HCT116 (cell line): Measurements from ENCODE around the gene RAB8A. TPM values are rescaled to one million over a fixed set of nuclear protein-coding genes. Genes with fewer than 3 reads are reported as not detected.

Experiments
- ATAC-seq: fragments of 200-7000 bp; cut with Tn5 transposase; 2 replicates; pipeline ENCODE4 v1.9.1; 2020; ENCODE audit warnings: mild to moderate bottlenecking, moderate library complexity
- BruUV-seq: library from RNA; stranded (reverse); fragments of 400-500 nt; replicated peaks from 2 replicates; lab custom pipeline; 2021; lab: Mats Ljungman, UMichigan
- CTCF ChIA-PET: fragments of 300-600 bp; sonication (Branson Sonifier 250); formaldehyde crosslinking; loops from one replicate; lab custom pipeline; 2021; ENCODE audit warnings: antibody characterized with exemption; lab: Charles Lee
- POLR2A ChIA-PET: fragments of 300-600, 350-600 bp; sonication (Branson Sonifier 250); formaldehyde crosslinking; loops from one replicate; lab custom pipeline; 2021; ENCODE audit warnings: antibody characterized with exemption; lab: Charles Lee
- RAD21 ChIA-PET, 2 experiments: fragments of 300-600 bp; sonication (Branson Sonifier 250); formaldehyde crosslinking; loops; one replicate each; lab custom pipeline; 2023; ENCODE audit warnings: low total read pairs in 2 of 2; ENCODE audit not compliant: uncharacterized antibody in 2 of 2, unreplicated experiment in 2 of 2, low non-redundant PET in 1 of 2; lab: Charles Lee
- DNase-seq: peaks from one replicate; pipeline ENCODE4 v3.0.0-alpha.2; 2010; ENCODE audit warnings: low read depth, low spot score
- H2AFZ ChIP-seq: fragments of 200-600 bp; shearing (Covaris generic), sonication (generic); 2 replicates; pipeline ENCODE4 v1.6.1; 2017; ENCODE audit warnings: low read depth, mixed run types, mixed read lengths, antibody characterized with exemption, low read length; ENCODE audit not compliant: poor library complexity, severe bottlenecking
- H3K27ac ChIP-seq: 2 replicates; pipeline ENCODE4 v1.5.1; 2012; ENCODE audit warnings: low read depth, low read length
- H3K27me3 ChIP-seq: fragments of 200-600 bp; sonication (generic); 2 replicates; pipeline ENCODE4 v1.6.1; 2016; ENCODE audit warnings: mixed run types, low read length, mixed read lengths; ENCODE audit not compliant: insufficient read depth
- H3K36me3 ChIP-seq, 2 experiments: fragments of 200-500 bp in 1 of 2; fragments of 200-600 bp in 1 of 2; sonication (Bioruptor generic) in 1 of 2; sonication (generic) in 1 of 2; 2 replicates each; pipeline versions ENCODE4 v1.5.1 to v1.6.1; 2014 to 2016; ENCODE audit warnings: low read length in 2 of 2, inconsistent platforms in 1 of 2, mixed read lengths in 1 of 2, mixed run types in 1 of 2; ENCODE audit not compliant: insufficient read depth in 2 of 2, control insufficient read depth in 1 of 2
- H3K4me1 ChIP-seq, 2 experiments: fragments of 200-600 bp in 1 of 2; sonication (generic) in 1 of 2; 2 replicates each; pipeline versions ENCODE4 v1.5.1 to v1.6.1; 2012 to 2017; ENCODE audit warnings: low read length in 2 of 2, inconsistent platforms in 1 of 2, mild to moderate bottlenecking in 1 of 2, mixed read lengths in 1 of 2, mixed run types in 1 of 2, moderate library complexity in 1 of 2; ENCODE audit not compliant: insufficient read depth in 2 of 2, control insufficient read depth in 1 of 2
- H3K4me2 ChIP-seq: fragments of 200-600 bp; sonication (generic); 2 replicates; pipeline ENCODE4 v1.6.1; 2017; ENCODE audit warnings: mixed run types, low read length, mixed read lengths
- H3K4me3 ChIP-seq, 2 experiments: fragments of 200-600 bp in 1 of 2; sonication (generic) in 1 of 2; replicated peaks in 1 of 2; 2 replicates each; pipeline ENCODE4 v1.5.1; 2011 to 2016; ENCODE audit warnings: low read length in 2 of 2, control low read depth in 1 of 2, low read depth in 1 of 2, mild to moderate bottlenecking in 1 of 2, mixed read lengths in 1 of 2, mixed run types in 1 of 2
- H3K79me2 ChIP-seq: fragments of 200-600 bp; sonication (generic); 2 replicates; pipeline ENCODE4 v1.6.1; 2017; ENCODE audit warnings: mild to moderate bottlenecking, mixed run types, low read length, moderate library complexity, mixed read lengths; ENCODE audit not compliant: insufficient read depth
- H3K9ac ChIP-seq: fragments of 200-600 bp; sonication (generic); 2 replicates; pipeline ENCODE4 v1.6.1; 2016; ENCODE audit warnings: low read length, mixed read lengths
- H3K9me2 ChIP-seq: fragments of 200-600 bp; sonication (generic), shearing (Covaris generic); 2 replicates; pipeline ENCODE4 v1.6.1; 2017; ENCODE audit warnings: mixed run types, mild to moderate bottlenecking, moderate library complexity; ENCODE audit not compliant: insufficient read depth
- H3K9me3 ChIP-seq, 2 experiments: fragments of 200-500 bp in 1 of 2; fragments of 200-600 bp in 1 of 2; sonication (Bioruptor generic) in 1 of 2; sonication (generic) in 1 of 2; 2 replicates each; pipeline ENCODE4 v1.6.1; 2014 to 2017; ENCODE audit warnings: low read length in 2 of 2, mixed read lengths in 2 of 2, inconsistent platforms in 1 of 2, low read depth in 1 of 2, mild to moderate bottlenecking in 1 of 2, mixed run types in 1 of 2, moderate library complexity in 1 of 2; ENCODE audit not compliant: control insufficient read depth in 1 of 2, insufficient read depth in 1 of 2
- H4K20me1 ChIP-seq: fragments of 200-600 bp; sonication (generic), shearing (Covaris generic); 2 replicates; pipeline ENCODE4 v1.6.1; 2017; ENCODE audit warnings: mixed run types, mild to moderate bottlenecking, moderate library complexity; ENCODE audit not compliant: insufficient read depth
- EZH2 ChIP-seq: fragments of 200-600 bp; sonication (generic); IDR thresholded peaks from 2 replicates; pipeline ENCODE4 v1.6.1; 2017; ENCODE audit warnings: antibody characterized with exemption, mixed run types
- SRF ChIP-seq: IDR thresholded peaks from 2 replicates; pipeline ENCODE4 v1.6.1; 2012; ENCODE audit warnings: low read depth
- ZNF274 ChIP-seq: fragments of 200-500 bp; sonication (Bioruptor generic); IDR thresholded peaks from 2 replicates; pipeline ENCODE4 v1.6.1; 2014; ENCODE audit warnings: mild to moderate bottlenecking, low read depth, low read length, inconsistent platforms
- intact Hi-C: fragments of 100-400 bp; cut with micrococcal nuclease; formaldehyde crosslinking; loops from 2 replicates; pipeline ENCODE4 v1.10.0; 2022
- total RNA-seq: library from RNA; stranded (reverse); gene quantifications from one replicate; pipeline ENCODE4 v1.2.1, GENCODE V29; 2021; ENCODE audit not compliant: unreplicated experiment
- TF ChIP-seq, protein P1 (sequence below): IDR thresholded peaks from 2 replicates; pipeline ENCODE4 v1.6.1; 2012
- TF ChIP-seq, protein P2 (sequence below): IDR thresholded peaks from 2 replicates; pipeline ENCODE4 v1.6.1; 2012
- TF ChIP-seq, protein P3 (sequence below), 3 experiments: fragments of 200-600 bp in 1 of 3; sonication (generic) in 1 of 3; IDR thresholded peaks in 2 of 3; conservative IDR thresholded peaks in 1 of 3; 2 replicates each; pipeline ENCODE4 v1.5.1; 2012 to 2017; ENCODE audit warnings: low read depth in 2 of 3, low read length in 2 of 3, antibody characterized with exemption in 1 of 3, borderline replicate concordance in 1 of 3, control low read depth in 1 of 3, mild to moderate bottlenecking in 1 of 3, mixed read lengths in 1 of 3, mixed run types in 1 of 3, moderate library complexity in 1 of 3; ENCODE audit not compliant: insufficient read depth in 1 of 3

The RAB8A gene
- total RNA-seq, 1 experiment from 2014 or later: 116 TPM

DNA sequence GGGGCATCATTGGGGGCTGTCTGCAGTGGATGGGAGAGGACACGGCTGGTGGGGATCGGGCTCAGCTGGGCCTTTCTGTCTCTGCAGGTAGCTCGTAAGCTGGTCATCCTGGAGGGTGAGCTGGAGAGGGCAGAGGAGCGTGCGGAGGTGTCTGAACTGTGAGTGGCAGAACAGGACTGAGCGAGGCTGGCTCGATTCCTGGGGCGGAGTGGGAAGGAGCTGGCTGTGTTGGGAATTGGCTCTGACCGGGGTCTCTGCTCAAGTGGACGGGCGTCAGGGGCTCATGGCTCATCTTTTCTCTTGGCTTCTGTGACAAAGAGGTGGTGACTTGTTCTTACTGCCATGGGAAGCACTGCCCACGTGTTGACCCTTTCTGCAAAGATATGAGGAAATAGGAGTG lies 23.7 kb upstream of the RAB8A start:
- ATAC-seq (no peak), DNase-seq (no peak)
- Histone ChIP-seq H3K9me2 (no peaks in the 10 kb centered on the region), H3K4me2 (no peak overlapping the region), H4K20me1 (no peaks in the 10 kb centered on the region), H3K9me3 (no peaks in the 10 kb centered on the region), H3K79me2 (peaks cover 58% of the 10 kb centered on the region; the same call in 1 of the 2 replicates), H3K9ac (no peak overlapping the region), H3K27me3 (no peaks in the 10 kb centered on the region), H3K36me3 (peaks cover 55 to 65% of the 10 kb centered on the region in 2 experiments), H3K4me1 (no peaks in the 10 kb centered on the region; a peak in 1 of 4 replicates), H3K27ac (no peak overlapping the region), H2AFZ (no peak overlapping the region), H3K4me3 (no peak overlapping the region)
- intact Hi-C loops: no loop called here
- BruUV-seq: no TSS peak
- CTCF ChIA-PET: no interaction called here
- POLR2A ChIA-PET: no interaction called here
- TF ChIP-seq, protein P1, sequence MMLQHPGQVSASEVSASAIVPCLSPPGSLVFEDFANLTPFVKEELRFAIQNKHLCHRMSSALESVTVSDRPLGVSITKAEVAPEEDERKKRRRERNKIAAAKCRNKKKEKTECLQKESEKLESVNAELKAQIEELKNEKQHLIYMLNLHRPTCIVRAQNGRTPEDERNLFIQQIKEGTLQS: no peak
- TF ChIP-seq SRF (no peak), EZH2 (no peak), ZNF274 (no peak)
- TF ChIP-seq, protein P2, sequence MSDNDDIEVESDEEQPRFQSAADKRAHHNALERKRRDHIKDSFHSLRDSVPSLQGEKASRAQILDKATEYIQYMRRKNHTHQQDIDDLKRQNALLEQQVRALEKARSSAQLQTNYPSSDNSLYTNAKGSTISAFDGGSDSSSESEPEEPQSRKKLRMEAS: no peak
- RAD21 ChIA-PET: no interaction called here

DNA sequence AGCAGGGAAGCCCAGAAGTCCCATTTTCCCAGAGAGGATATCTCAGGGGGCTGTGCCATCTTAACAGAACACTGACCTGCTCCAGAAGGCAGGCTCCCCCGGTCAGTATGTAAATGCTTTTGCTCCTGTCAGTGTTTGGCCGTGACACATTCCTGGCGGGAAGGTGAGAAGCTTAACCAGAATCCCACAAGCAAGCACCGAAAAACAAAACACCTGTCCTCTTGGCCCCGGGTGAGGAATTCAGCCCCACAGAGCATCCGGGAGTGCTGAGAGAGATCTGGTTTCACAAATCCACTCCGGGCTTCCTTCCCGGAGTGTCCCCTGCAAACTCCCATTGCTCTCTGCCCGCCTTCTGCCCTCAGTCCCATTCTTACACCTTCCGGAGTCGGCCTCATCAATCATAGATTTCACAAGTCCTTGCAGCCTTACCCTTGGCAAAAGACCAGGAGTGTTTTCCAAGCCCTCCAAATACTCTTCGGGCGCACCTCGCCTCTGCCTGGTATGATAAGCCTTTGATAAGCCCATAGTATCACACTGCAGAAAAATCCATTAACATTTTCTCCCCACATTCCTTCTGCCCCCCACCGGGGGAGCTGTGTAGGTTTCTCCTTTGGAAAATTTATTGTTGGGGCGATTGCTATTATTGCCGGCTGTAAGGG lies 23.2 kb upstream of the RAB8A start:
- POLR2A ChIA-PET: no interaction called here
- ATAC-seq: peak; percentile 65
- Histone ChIP-seq H3K27me3 (no peaks in the 10 kb centered on the region), H3K27ac (no peak overlapping the region), H2AFZ (no peak overlapping the region), H3K9me3 (no peaks in the 10 kb centered on the region), H3K4me1 (no peaks in the 10 kb centered on the region; a peak in 1 of 4 replicates), H3K9ac (no peak overlapping the region), H3K79me2 (peaks cover 52% of the 10 kb centered on the region; the same call in 1 of the 2 replicates), H3K36me3 (peaks cover 59 to 65% of the 10 kb centered on the region in 2 experiments), H3K4me3 (no peak overlapping the region), H3K9me2 (no peaks in the 10 kb centered on the region), H4K20me1 (no peaks in the 10 kb centered on the region)
- BruUV-seq: no TSS peak
- CTCF ChIA-PET: no interaction called here
- DNase-seq: no peak
- intact Hi-C loops: no loop called here
- RAD21 ChIA-PET: no interaction called here
- TF ChIP-seq, protein P2: no peak
- TF ChIP-seq, protein P1: no peak
- TF ChIP-seq, protein P3, sequence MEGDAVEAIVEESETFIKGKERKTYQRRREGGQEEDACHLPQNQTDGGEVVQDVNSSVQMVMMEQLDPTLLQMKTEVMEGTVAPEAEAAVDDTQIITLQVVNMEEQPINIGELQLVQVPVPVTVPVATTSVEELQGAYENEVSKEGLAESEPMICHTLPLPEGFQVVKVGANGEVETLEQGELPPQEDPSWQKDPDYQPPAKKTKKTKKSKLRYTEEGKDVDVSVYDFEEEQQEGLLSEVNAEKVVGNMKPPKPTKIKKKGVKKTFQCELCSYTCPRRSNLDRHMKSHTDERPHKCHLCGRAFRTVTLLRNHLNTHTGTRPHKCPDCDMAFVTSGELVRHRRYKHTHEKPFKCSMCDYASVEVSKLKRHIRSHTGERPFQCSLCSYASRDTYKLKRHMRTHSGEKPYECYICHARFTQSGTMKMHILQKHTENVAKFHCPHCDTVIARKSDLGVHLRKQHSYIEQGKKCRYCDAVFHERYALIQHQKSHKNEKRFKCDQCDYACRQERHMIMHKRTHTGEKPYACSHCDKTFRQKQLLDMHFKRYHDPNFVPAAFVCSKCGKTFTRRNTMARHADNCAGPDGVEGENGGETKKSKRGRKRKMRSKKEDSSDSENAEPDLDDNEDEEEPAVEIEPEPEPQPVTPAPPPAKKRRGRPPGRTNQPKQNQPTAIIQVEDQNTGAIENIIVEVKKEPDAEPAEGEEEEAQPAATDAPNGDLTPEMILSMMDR (IDR thresholded peaks at IDR 0.05 in 2 of 3, conservative IDR thresholded peaks at IDR 0.05 in 1 of 3; ENCODE audit: borderline replicate concordance in 1 of 3, insufficient read depth in 1 of 3, low read depth in 2 of 3, low read length in 2 of 3): peak in 2 of 3 experiments; percentile 17 to 53; a peak in 2 of 6 replicates
- TF ChIP-seq, all 23 proteins: peak for 1
- H3K4me2 ChIP-seq: no peak overlapping the region
